Heart right ventricle (tissue), 16 donors: ENCODE data around the gene F2RL1. TPM values are rescaled to one million over a fixed set of nuclear protein-coding genes. Genes with fewer than 3 reads are reported as not detected.
A peak's percentile ranks its signal among the peaks of the same experiment; 100 is the strongest.

Experiments used
- ATAC-seq, 8 donors: fragments of 200-7000 bp; cut with Tn5 transposase; one replicate each; pipeline ENCODE4 v1.9.1; 2020; ENCODE audit warnings: mild to moderate bottlenecking in 8 of 8, moderate library complexity in 8 of 8, moderate number of reproducible peaks in 1 of 8
- DNase-seq, 2 donors: peaks; one replicate each; pipeline ENCODE4 v3.0.0-alpha.2; 2020
- H3K27ac ChIP-seq, 10 donors: fragments of 200-600 bp; sonication (generic) in 2 of 10; one replicate each; pipeline versions ENCODE4 v1.5.0 to v1.8.0; 2020 to 2022; ENCODE audit warnings: mild to moderate bottlenecking in 3 of 10
- H3K27me3 ChIP-seq, 7 donors: fragments of 200-600 bp; one replicate each; pipeline ENCODE4 v1.8.0; 2021 to 2022; ENCODE audit warnings: mild to moderate bottlenecking in 2 of 7
- H3K36me3 ChIP-seq, 9 donors: fragments of 200-600 bp; sonication (generic) in 1 of 9; one replicate each; pipeline versions ENCODE4 v1.5.0 to v1.8.0; 2020 to 2022; ENCODE audit warnings: mild to moderate bottlenecking in 2 of 9
- H3K4me1 ChIP-seq, 9 donors: fragments of 200-600 bp; sonication (generic) in 1 of 9; one replicate each; pipeline versions ENCODE4 v1.5.0 to v1.8.0; 2020 to 2022; ENCODE audit warnings: mild to moderate bottlenecking in 4 of 9
- H3K4me3 ChIP-seq, 10 donors: fragments of 200-600 bp; sonication (generic) in 2 of 10; one replicate each; pipeline versions ENCODE4 v1.5.0 to v1.8.0; 2020 to 2022; ENCODE audit warnings: mild to moderate bottlenecking in 7 of 10, moderate library complexity in 2 of 10
- H3K9me3 ChIP-seq, 11 donors: fragments of 200-600 bp in 10 of 11; sonication (generic) in 2 of 11; one replicate each; pipeline versions ENCODE4 v1.5.0 to v1.8.0; 2013 to 2022; ENCODE audit warnings: mild to moderate bottlenecking in 2 of 11, control low read depth in 1 of 11, moderate library complexity in 1 of 11
- CTCF ChIP-seq, 9 donors: fragments of 200-600 bp; sonication (generic) in 2 of 9; IDR thresholded peaks; one replicate each; pipeline versions ENCODE4 v1.5.0 to v1.8.0; 2021 to 2022; ENCODE audit warnings: antibody characterized with exemption in 9 of 9, mild to moderate bottlenecking in 5 of 9, moderate library complexity in 1 of 9
- WGBS, 2 donors: extraction: QIAGEN DNeasy Blood & Tissue Kit; methylation state at CpG; one replicate each; pipeline ENCODE4 v1.1.7; 2013; ENCODE audit warnings: inconsistent platforms in 1 of 2; 5-methylcytosine and 5-hydroxymethylcytosine counted together
- intact Hi-C, 10 donors: fragments of 100-400 bp; cut with DNase I; formaldehyde crosslinking; loops; one replicate each; pipeline versions ENCODE4 v1.11.1 to v1.14.2; 2022
- polyA plus RNA-seq, 2 donors: library from polyadenylated mRNA; stranded (reverse); fragments of 200-250 nt; gene quantifications; one replicate each; pipeline ENCODE4 v1.2.3, GENCODE V29; 2013
- total RNA-seq, 10 donors: library from RNA; stranded (reverse); fragmentation: NEBNext Ultra II Directional in 3 of 10; extraction: Animal tissue kit (Norgen Biotek cat#: 25700) in 3 of 10; gene quantifications; one replicate each; pipeline versions ENCODE4 v1.2.1 to v1.2.4, GENCODE V29; 2021 to 2023
- donor health status: Arrhythmogenic right ventricular cardiomyopathy.
- donor health status: ischemic (EF 13 %, LVEDD 7.1; RV severe dilation, severe dysfunction).
- donor health status: healthy with polysubstance abuse.
- donor health status: DM: no; HTN: yes; CAD: no.
- donor health status: DM: no; HTN: no; CAD: no.
- donor health status: ischemic (EF 25% LVEDD 6.9; RV normal size, moderate dysfunction).
- donor health status: ischemic (EF 25% LVEDD 5.7; RV mildly dilated, moderate dysfunction).
- donor health status: healthy.
- donor health status: DM: yes; HTN: yes; CAD: no.
- donor health status: Ischemic cardiomyopathy.
- donor health status: ischemic (EF 35%, LVEDD 5.7; RV mildly dilated, moderate dysfunction).
- donor health status: nonischemic (EF 11% LVEDD 7.7; RV severe dilation, severe dysfunction).
- donor health status: DM: yes; HTN: yes; CAD: no.
- donor health status: PGD.
- donor health status: ischemic (EF 29% LVEDD 5.4; RV normal size, mild dysfunction).
- donor health status: nonischemic (EF 23%, LVEDD 6.1; RV moderate dilation, normal function).

Gene F2RL1
- total and polyA plus RNA-seq, 12 donors: 0.56 to 3.9 (median 0.91) TPM

- no peak for TF ChIP-seq CTCF (IDR thresholded peaks at IDR 0.05)
- no peaks in the 10 kb centered on the region for H3K9me3 ChIP-seq
- peak overlapping the region in 8 of 10 donors; percentile 17 to 71 (median 59) for H3K27ac ChIP-seq
- DNase-seq: no peak
- ATAC-seq: peak in 7 of 8 donors; percentile 29 to 82 (median 69)
- 41 to 50% methylated on average over 4 of the region's 4 CpGs for WGBS, 2 donors
- H3K36me3 ChIP-seq: no peaks in the 10 kb centered on the region
- H3K4me1 ChIP-seq: peaks cover 0 to 19% (median 4%) of the 10 kb centered on the region in 9 donors
- intact Hi-C loops: no loop called here
- H3K27me3 ChIP-seq: no peaks in the 10 kb centered on the region
- no peak overlapping the region for H3K4me3 ChIP-seq
These were observed 17.5 kb upstream of the F2RL1 start for GRCh38 chr5:76801159-76801802.

GRCh38 chr5:76801803-76802195 lies 17.0 kb upstream of the F2RL1 start:
- H3K9me3 ChIP-seq: no peaks in the 10 kb centered on the region
- peak in 4 of 8 donors; percentile 15 to 22 (median 19) for ATAC-seq
- no peak for TF ChIP-seq CTCF (IDR thresholded peaks at IDR 0.05)
- no peaks in the 10 kb centered on the region for H3K36me3 ChIP-seq
- peaks cover 0 to 19% (median 4%) of the 10 kb centered on the region in 9 donors for H3K4me1 ChIP-seq
- no peaks in the 10 kb centered on the region for H3K27me3 ChIP-seq
- WGBS, 2 donors: 65 to 66% methylated on average over 3 of the region's 3 CpGs
- no peak overlapping the region for H3K4me3 ChIP-seq
- no peak for DNase-seq
- intact Hi-C loops: no loop called here
- peak overlapping the region in 5 of 10 donors; percentile 18 to 68 (median 59) for H3K27ac ChIP-seq

GRCh38 chr5:76804266-76804665 lies 14.6 kb upstream of the F2RL1 start:
- ATAC-seq (no peak), DNase-seq (no peak)
- Histone ChIP-seq H3K9me3 (no peaks in the 10 kb centered on the region), H3K27me3 (no peaks in the 10 kb centered on the region), H3K36me3 (no peaks in the 10 kb centered on the region), H3K4me1 (peaks cover 0 to 19% (median 4%) of the 10 kb centered on the region in 9 donors), H3K27ac (no peak overlapping the region), H3K4me3 (no peak overlapping the region)
- TF ChIP-seq CTCF (IDR thresholded peaks at IDR 0.05): no peak
- intact Hi-C loops: no loop called here
- WGBS, 2 donors: 88 to 92% methylated on average over 8 of the region's 8 CpGs

DNA sequence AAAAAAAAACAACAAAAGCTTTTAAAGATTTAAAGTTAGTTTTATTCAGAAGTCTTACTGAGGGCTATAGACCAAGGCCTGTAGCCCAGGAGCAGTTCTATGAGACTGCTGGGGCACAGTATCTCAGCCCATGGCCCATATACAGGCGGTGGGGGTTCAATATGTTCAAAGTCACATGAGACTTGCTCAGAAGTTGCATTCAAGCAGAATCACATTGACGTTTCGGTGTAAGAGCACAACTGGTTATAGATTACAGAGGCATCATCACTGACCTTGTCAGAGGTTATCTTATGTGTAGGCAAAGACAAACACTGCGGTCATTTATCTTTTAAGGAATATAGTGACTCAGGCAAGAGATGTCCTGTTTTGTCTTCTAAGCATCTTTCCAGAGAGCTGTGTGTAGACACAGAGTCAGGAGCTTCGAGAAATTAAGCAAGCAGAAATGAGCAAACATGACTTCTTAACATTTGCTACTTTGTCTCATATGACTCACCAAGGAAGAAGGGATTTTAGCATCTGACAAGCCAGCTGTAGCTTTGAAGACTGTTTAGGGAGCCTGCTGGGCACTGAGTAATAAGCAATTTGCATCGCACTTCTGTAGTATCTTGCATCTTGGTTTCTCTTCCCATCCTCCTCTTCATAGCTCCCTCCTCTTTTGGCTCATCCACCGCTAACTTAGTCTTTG lies 12.9 kb upstream of the F2RL1 start:
- ATAC-seq: peak in 4 of 8 donors; percentile 17 to 70 (median 38)
- H3K9me3 ChIP-seq: no peaks in the 10 kb centered on the region
- intact Hi-C loops: no loop called here
- 60 to 69% methylated on average over 7 of the region's 7 CpGs for WGBS, 2 donors
- peak overlapping the region in 5 of 10 donors; percentile 30 to 78 (median 48) for H3K27ac ChIP-seq
- H3K4me3 ChIP-seq: no peak overlapping the region
- TF ChIP-seq CTCF (IDR thresholded peaks at IDR 0.05): no peak
- DNase-seq: no peak
- no peaks in the 10 kb centered on the region for H3K36me3 ChIP-seq
- H3K4me1 ChIP-seq: peaks cover 0 to 18% (median 4%) of the 10 kb centered on the region in 9 donors
- H3K27me3 ChIP-seq: no peaks in the 10 kb centered on the region
